HEK293T (cell line): ENCODE data around the gene ILKAP.

Experiments
- CTCF ChIA-PET: fragments of 350-600 bp; formaldehyde crosslinking; extraction: SDS; loops from one replicate; lab custom pipeline; 2021; ENCODE audit warnings: antibody characterized with exemption, inconsistent platforms; lab: Yijun Ruan, JAX
- POLR2A ChIA-PET: fragments of 350-600 bp; formaldehyde crosslinking; extraction: SDS; loops from one replicate; lab custom pipeline; 2020; ENCODE audit warnings: antibody characterized with exemption, inconsistent platforms; lab: Yijun Ruan, JAX
- DNase-seq: peaks from one replicate; pipeline ENCODE4 v3.0.0; 2012; ENCODE audit warnings: mixed read lengths; ENCODE audit errors: extremely low spot score
- ARNT ChIP-seq: fragments of 450-650 bp; IDR thresholded peaks from 2 replicates; pipeline ENCODE4 v1.6.1; 2017; ENCODE audit warnings: mild to moderate bottlenecking
- BHLHE40 ChIP-seq: fragments of 450-650 bp; IDR thresholded peaks from 2 replicates; pipeline ENCODE4 v1.6.1; 2016; ENCODE audit warnings: mild to moderate bottlenecking, moderate library complexity, borderline replicate concordance
- CTBP1 ChIP-seq: fragments of 450-650 bp; IDR thresholded peaks from 2 replicates; pipeline ENCODE4 v1.6.1; 2016; ENCODE audit warnings: borderline replicate concordance
- ELF4 ChIP-seq: fragments of 450-650 bp; IDR thresholded peaks from 2 replicates; pipeline ENCODE4 v1.6.1; 2017; ENCODE audit warnings: antibody characterized with exemption
- FOXA1 ChIP-seq: fragments of 450-650 bp; IDR thresholded peaks from 2 replicates; pipeline ENCODE4 v1.6.1; 2016; ENCODE audit warnings: mild to moderate bottlenecking
- FOXK2 ChIP-seq: fragments of 450-650 bp; IDR thresholded peaks from 2 replicates; pipeline ENCODE4 v1.6.1; 2016; ENCODE audit warnings: mild to moderate bottlenecking
- FOXM1 ChIP-seq: fragments of 450-650 bp; IDR thresholded peaks from 2 replicates; pipeline ENCODE4 v1.6.1; 2017; ENCODE audit warnings: mild to moderate bottlenecking, borderline replicate concordance
- HDGF ChIP-seq: fragments of 450-650 bp; IDR thresholded peaks from 2 replicates; pipeline ENCODE4 v1.6.1; 2017; ENCODE audit warnings: antibody characterized with exemption, borderline replicate concordance
- L3MBTL2 ChIP-seq: fragments of 450-650 bp; conservative IDR thresholded peaks from 2 replicates; pipeline ENCODE4 v1.6.1; 2016; ENCODE audit warnings: mild to moderate bottlenecking
- LEF1 ChIP-seq: fragments of 450-650 bp; IDR thresholded peaks from 2 replicates; pipeline ENCODE4 v1.6.1; 2017; ENCODE audit warnings: mild to moderate bottlenecking, borderline replicate concordance
- NFRKB ChIP-seq: fragments of 450-650 bp; IDR thresholded peaks from 2 replicates; pipeline ENCODE4 v1.6.1; 2016; ENCODE audit warnings: mild to moderate bottlenecking, moderate library complexity
- PKNOX1 ChIP-seq: fragments of 450-650 bp; IDR thresholded peaks from 2 replicates; pipeline ENCODE4 v1.6.1; 2016
- SP1 ChIP-seq: fragments of 450-650 bp; IDR thresholded peaks from 2 replicates; pipeline ENCODE4 v1.6.1; 2017
- SUZ12 ChIP-seq: fragments of 450-650 bp; IDR thresholded peaks from 2 replicates; pipeline ENCODE4 v1.6.1; 2016; ENCODE audit warnings: mild to moderate bottlenecking
- TARDBP ChIP-seq: fragments of 450-650 bp; IDR thresholded peaks from 2 replicates; pipeline ENCODE4 v1.6.1; 2016
- ZNF384 ChIP-seq: fragments of 450-650 bp; IDR thresholded peaks from 2 replicates; pipeline ENCODE4 v1.6.1; 2016

The ILKAP gene

GRCh38 chr2:238162251-238162845 is 41.1 kb downstream of the ILKAP start:
- no peak for DNase-seq
- ChIA-PET CTCF (interaction anchor here (2.1 kb wide), 1 partner anchor 101 kb away, joined by 7 read pairs; no protein-coding TSS in a partner anchor), POLR2A (no interaction called here)
- TF ChIP-seq FOXK2 (no peak), SUZ12 (no peak), ARNT (no peak), HDGF (no peak), LEF1 (no peak), PKNOX1 (no peak), BHLHE40 (no peak), ZNF384 (no peak), CTBP1 (no peak), L3MBTL2 (no peak), ELF4 (no peak), FOXA1 (no peak), TARDBP (no peak)

- ChIA-PET CTCF (interaction anchor here (2.1 kb wide), 1 partner anchor 102 kb away, joined by 7 read pairs; no protein-coding TSS in a partner anchor), POLR2A (interaction anchor here (1.3 kb wide), 1 partner anchor 43 kb away, joined by 3 read pairs; no protein-coding TSS in a partner anchor)
- no peak for TF ChIP-seq FOXA1
- TF ChIP-seq TARDBP, result no peak
- TF ChIP-seq SP1, result no peak
- no peak for DNase-seq
Observed at GRCh38 chr2:238161291-238162051, 42.0 kb downstream of the ILKAP start.

DNA sequence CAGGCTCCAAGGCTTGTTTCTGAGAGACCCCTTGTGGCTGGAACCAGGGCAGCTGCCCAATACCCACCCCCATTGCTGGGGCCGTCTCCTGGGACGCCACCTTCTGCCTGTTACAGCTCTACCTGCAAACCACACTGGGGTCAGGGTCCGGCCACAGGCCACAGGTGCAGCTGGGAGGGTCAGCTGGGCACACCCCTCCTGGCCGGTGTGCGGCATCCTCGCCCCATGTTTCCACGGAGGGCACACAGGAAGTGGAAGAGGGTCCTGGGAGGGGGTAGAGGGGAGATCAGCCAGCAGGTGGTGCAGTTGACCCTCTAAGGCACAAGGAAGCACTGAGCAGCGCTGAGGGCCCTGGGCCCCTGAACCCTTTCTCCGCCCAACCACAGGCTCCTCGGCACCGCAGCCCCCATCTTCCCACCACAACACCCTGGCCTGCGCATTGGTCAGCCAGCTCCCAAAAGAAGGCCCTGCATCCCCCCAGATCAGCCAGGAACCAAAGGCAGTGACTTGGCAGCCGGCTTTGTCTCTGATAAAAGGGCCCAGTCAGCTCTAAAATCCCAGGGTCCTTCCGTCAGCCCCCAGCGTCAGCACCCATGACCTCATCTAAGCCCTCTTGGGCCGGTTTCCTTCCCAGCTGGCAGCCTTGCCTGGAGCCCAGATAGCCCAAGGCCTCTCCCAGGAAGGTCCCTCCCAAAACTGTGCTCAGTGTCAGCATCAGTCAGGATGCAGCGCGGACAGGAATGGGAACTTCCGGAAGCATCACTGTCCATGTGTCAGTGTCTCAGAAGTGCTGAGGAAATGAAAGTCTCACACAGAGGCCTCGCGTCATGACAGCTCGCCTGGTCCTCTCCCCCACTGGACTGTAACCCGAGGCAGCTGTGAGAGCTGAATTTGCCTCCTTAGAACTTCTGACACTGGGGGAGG is 43.0 kb downstream of the ILKAP start:
- CTCF ChIA-PET, result interaction anchor here (1.1 to 2.1 kb wide), 3 partner anchors 9 to 103 kb away, joined by 4 to 7 read pairs (median 6); no protein-coding TSS in a partner anchor
- DNase-seq, result no peak
- TF ChIP-seq TARDBP (no peak), ZNF384 (no peak), ARNT (no peak), ELF4 (no peak), L3MBTL2 (no peak), LEF1 (no peak), FOXA1 (no peak), SUZ12 (no peak), FOXM1 (no peak), CTBP1 (no peak), PKNOX1 (no peak), FOXK2 (no peak)
- POLR2A ChIA-PET, result interaction anchor here (1.0 to 1.3 kb wide), 5 partner anchors 7 to 302 kb away, joined by 3 to 5 read pairs (median 3); no protein-coding TSS in a partner anchor

DNA sequence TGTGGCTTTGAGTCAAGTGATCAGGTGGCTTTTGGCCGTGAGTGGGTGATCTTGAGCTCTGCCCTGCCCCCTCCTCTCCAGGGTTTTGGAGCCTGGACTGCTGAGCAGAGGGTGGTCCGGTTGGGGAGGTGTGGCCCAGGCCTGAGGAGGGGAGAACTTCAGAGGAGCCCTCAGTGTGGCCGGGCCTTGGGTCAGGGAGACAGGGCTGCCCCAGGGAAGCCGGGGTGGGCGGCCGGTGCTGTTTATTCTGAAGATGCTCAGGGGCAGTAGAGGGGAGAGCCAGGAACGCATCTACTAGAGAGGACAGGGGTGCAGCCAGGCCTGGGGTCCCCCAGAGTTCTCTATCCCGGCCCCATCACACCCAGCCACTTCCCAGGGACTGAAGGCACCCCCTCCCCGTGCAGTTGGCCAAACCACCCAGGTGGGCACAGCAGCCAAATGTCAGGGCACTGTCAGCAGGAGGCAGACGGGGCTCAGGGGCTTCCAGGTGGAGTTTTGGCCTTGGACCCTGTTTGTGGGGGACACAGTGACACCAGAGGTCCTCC is 43.8 kb downstream of the ILKAP start:
- TF ChIP-seq FOXA1, result no peak
- no peak for TF ChIP-seq L3MBTL2
- no peak for TF ChIP-seq BHLHE40
- no peak for TF ChIP-seq TARDBP
- TF ChIP-seq NFRKB, result no peak
- TF ChIP-seq SP1, result no peak
- no peak for TF ChIP-seq ELF4
- no peak for TF ChIP-seq SUZ12
- POLR2A ChIA-PET, result interaction anchor here (1.0 to 1.2 kb wide), 4 partner anchors 8 to 301 kb away, joined by 3 to 5 read pairs (median 3); no protein-coding TSS in a partner anchor
- CTCF ChIA-PET, result interaction anchor here (1.1 to 1.3 kb wide), 2 partner anchors 10 to 104 kb away, joined by 4 to 6 read pairs; no protein-coding TSS in a partner anchor
- DNase-seq, result no peak

- ChIA-PET POLR2A (interaction anchor here (1.0 to 1.2 kb wide), 2 partner anchors 9 to 11 kb away, joined by 3 to 5 read pairs; no protein-coding TSS in a partner anchor), CTCF (interaction anchor here (1.1 to 1.3 kb wide), 2 partner anchors 10 to 105 kb away, joined by 4 to 6 read pairs; no protein-coding TSS in a partner anchor)
- peak; percentile 41 for DNase-seq
- TF ChIP-seq LEF1 (no peak), ELF4 (no peak), FOXM1 (0 out of 2 replicates have a peak, but pooled peaks have one; percentile 17)
Observed at GRCh38 chr2:238159071-238159539, 44.4 kb downstream of the ILKAP start.
